ENCODE results near the gene CSGALNACT2. TPM values are rescaled to one million over a fixed set of nuclear protein-coding genes. Genes with fewer than 3 reads are reported as not detected.

CSGALNACT2 gene
- total and polyA plus RNA-seq, 11 donors, result 2.6 to 17.7 (median 8.8) TPM

- Histone ChIP-seq H3K27me3 (peaks cover 0 to 4% (median 0%) of the 10 kb centered on the region in 9 donors), H3K4me1 (peaks cover 0 to 6% (median 0%) of the 10 kb centered on the region in 12 donors), H3K9me3 (no peaks in the 10 kb centered on the region), H3K4me3 (no peak overlapping the region), H3K27ac (no peak overlapping the region), H3K36me3 (no peaks in the 10 kb centered on the region)
- intact Hi-C loops (cut with DNase I), result no loop called here
- TF ChIP-seq POLR2A (IDR thresholded peaks at IDR 0.05) (no peak), CTCF (IDR thresholded peaks at IDR 0.05) (no peak)
- WGBS, 4 donors, result 49 to 57% (median 56%) methylated on average over 11 to 13 of the region's 13 CpGs
- peak in 2 of 5 donors; percentile 48 to 61 for DNase-seq
- peak in 3 of 4 donors; percentile 48 to 74 (median 50) for ATAC-seq
Measured at GRCh38 chr10:43212043-43212721, 73.9 kb downstream of the CSGALNACT2 start.

- Histone ChIP-seq H3K9me3 (no peaks in the 10 kb centered on the region), H3K4me3 (no peak overlapping the region), H3K27me3 (peaks cover 0 to 11% (median 0%) of the 10 kb centered on the region in 9 donors), H3K4me1 (peaks cover 0 to 6% (median 0%) of the 10 kb centered on the region in 12 donors), H3K27ac (no peak overlapping the region), H3K36me3 (no peaks in the 10 kb centered on the region)
- intact Hi-C loops (cut with DNase I), result no loop called here
- 65 to 84% (median 76%) methylated on average over 14 to 15 of the region's 15 CpGs for WGBS, 4 donors
- ATAC-seq (no peak), DNase-seq (peak in 2 of 5 donors; percentile 11 to 48)
- no peak for TF ChIP-seq POLR2A (IDR thresholded peaks at IDR 0.05)
- TF ChIP-seq CTCF (IDR thresholded peaks at IDR 0.05), result no peak
Measured at GRCh38 chr10:43214071-43214955, 76.1 kb downstream of the CSGALNACT2 start.

GRCh38 chr10:43214956-43215561 lies 76.8 kb downstream of the CSGALNACT2 start:
- intact Hi-C loops (cut with DNase I), result no loop called here
- no peak for ATAC-seq
- 25 to 44% (median 40%) methylated on average over 11 to 12 of the region's 12 CpGs for WGBS, 4 donors

More at GRCh38 chr10:43214956-43215561, 76.8 kb downstream of the CSGALNACT2 start:
- Histone ChIP-seq H3K4me3 (no peak overlapping the region), H3K27me3 (peaks cover 0 to 17% (median 0%) of the 10 kb centered on the region in 9 donors), H3K27ac (no peak overlapping the region), H3K4me1 (peaks cover 0 to 6% (median 0%) of the 10 kb centered on the region in 12 donors), H3K9me3 (no peaks in the 10 kb centered on the region), H3K36me3 (no peaks in the 10 kb centered on the region)
- TF ChIP-seq CTCF (IDR thresholded peaks at IDR 0.05) (no peak), POLR2A (IDR thresholded peaks at IDR 0.05) (no peak)
- DNase-seq, result peak in 2 of 5 donors; percentile 13 to 33
